PC-3 (cell line): ENCODE data around the gene VMO1. TPM values are rescaled to one million over a fixed set of nuclear protein-coding genes. Genes with fewer than 3 reads are reported as not detected.
"Not testable (repeated sequence)": the region's sequence is repeated elsewhere in the genome, so short reads cannot be mapped to it uniquely, and the experiment has no call there.

Source experiments
- ATAC-seq: fragments of 200-7000 bp; cut with Tn5 transposase; 2 replicates; pipeline ENCODE4 v1.9.1; 2020; ENCODE audit warnings: mild to moderate bottlenecking, moderate library complexity
- BruUV-seq: library from RNA; stranded (reverse); fragments of 400-500 nt; replicated peaks from 2 replicates; lab custom pipeline; 2021; lab: Mats Ljungman, UMichigan
- CTCF ChIA-PET: fragments of 300-600 bp; sonication (Branson Sonifier 250); formaldehyde crosslinking; loops from one replicate; lab custom pipeline; 2022; ENCODE audit warnings: antibody characterized with exemption; lab: Charles Lee
- POLR2A ChIA-PET: fragments of 300-600 bp; sonication (Branson Sonifier 250); formaldehyde crosslinking; loops from one replicate; lab custom pipeline; 2022; ENCODE audit warnings: antibody characterized with exemption; ENCODE audit not compliant: unreplicated experiment; lab: Charles Lee
- DNase-seq: peaks from one replicate; pipeline ENCODE4 v3.0.0-alpha.2; 2015
- H2AFZ ChIP-seq: fragments of 300-600 bp; sonication (generic); 2 replicates; pipeline ENCODE4 v1.6.0; 2016; ENCODE audit warnings: antibody characterized with exemption, low read length
- H3F3A ChIP-seq: fragments of 300-600 bp; sonication (generic); one replicate; pipeline ENCODE4 v1.6.0; 2017; ENCODE audit warnings: antibody characterized with exemption, low read length, control low read depth, mild to moderate bottlenecking; ENCODE audit not compliant: unreplicated experiment
- H3K27ac ChIP-seq: fragments of 300-600 bp; sonication (generic); 2 replicates; pipeline ENCODE4 v1.5.1; 2016; ENCODE audit warnings: mild to moderate bottlenecking, low read length
- H3K27me3 ChIP-seq: fragments of 300-600 bp; sonication (generic); 2 replicates; pipeline ENCODE4 v1.6.1; 2016; ENCODE audit warnings: low read length, mixed read lengths
- H3K36me3 ChIP-seq: fragments of 300-600 bp; sonication (generic); 2 replicates; pipeline ENCODE4 v1.6.1; 2016; ENCODE audit warnings: low read depth, mixed run types, low read length, mixed read lengths
- H3K4me1 ChIP-seq: fragments of 300-600 bp; sonication (generic); 2 replicates; pipeline ENCODE4 v1.5.1; 2016; ENCODE audit warnings: low read length; ENCODE audit not compliant: insufficient read depth
- H3K4me2 ChIP-seq: fragments of 300-600 bp; sonication (generic); 2 replicates; pipeline ENCODE4 v1.6.0; 2016; ENCODE audit warnings: low read length
- H3K4me3 ChIP-seq: fragments of 300-600 bp; sonication (generic); 2 replicates; pipeline ENCODE4 v1.5.1; 2016; ENCODE audit warnings: mild to moderate bottlenecking, low read length, mixed read lengths
- H3K79me2 ChIP-seq: fragments of 300-600 bp; sonication (generic); 2 replicates; pipeline ENCODE4 v1.6.1; 2017; ENCODE audit warnings: low read length, mixed read lengths
- H3K9ac ChIP-seq: fragments of 300-600 bp; sonication (generic); 2 replicates; pipeline ENCODE4 v1.6.0; 2016; ENCODE audit warnings: mild to moderate bottlenecking, low read length
- H3K9me2 ChIP-seq: fragments of 300-600 bp; sonication (generic); replicated peaks from 2 replicates; pipeline ENCODE4 v1.6.1; 2016; ENCODE audit warnings: mixed run types, low read length, mixed read lengths
- H3K9me3 ChIP-seq: fragments of 300-600 bp; sonication (generic); 2 replicates; pipeline ENCODE4 v1.6.1; 2016; ENCODE audit warnings: low read length, mixed read lengths
- H4K20me1 ChIP-seq: fragments of 300-600 bp; sonication (generic); 2 replicates; pipeline ENCODE4 v1.6.1; 2016; ENCODE audit warnings: low read length, mixed read lengths
- EZH2 ChIP-seq: fragments of 300-600 bp; sonication (generic); IDR thresholded peaks from one replicate; pipeline ENCODE4 v1.6.1; 2017; ENCODE audit warnings: antibody characterized with exemption, mild to moderate bottlenecking, low read length; ENCODE audit not compliant: unreplicated experiment
- EZH2phosphoT487 ChIP-seq: fragments of 300-600 bp; sonication (generic); IDR thresholded peaks from 2 replicates; pipeline ENCODE4 v1.6.1; 2018; ENCODE audit warnings: mild to moderate bottlenecking, antibody characterized with exemption, low read length, borderline replicate concordance
- intact Hi-C: fragments of 100-400 bp; cut with micrococcal nuclease; formaldehyde crosslinking; loops from 2 replicates; pipeline ENCODE4 v1.9.0; 2023
- total RNA-seq: library from RNA; depleted of rRNA; stranded (reverse); fragments of >200 nt; gene quantifications from 2 replicates; pipeline ENCODE4 v1.2.3, GENCODE V29; 2014
- TF ChIP-seq, protein P1 (sequence below): fragments of 300-600 bp; sonication (generic); conservative IDR thresholded peaks from 2 replicates; pipeline ENCODE4 v1.5.1; 2017; ENCODE audit warnings: antibody characterized with exemption, low read depth, mild to moderate bottlenecking, low read length

VMO1 gene
- total RNA-seq, 1 experiment from 2014 or later = 1.2 TPM

DNA sequence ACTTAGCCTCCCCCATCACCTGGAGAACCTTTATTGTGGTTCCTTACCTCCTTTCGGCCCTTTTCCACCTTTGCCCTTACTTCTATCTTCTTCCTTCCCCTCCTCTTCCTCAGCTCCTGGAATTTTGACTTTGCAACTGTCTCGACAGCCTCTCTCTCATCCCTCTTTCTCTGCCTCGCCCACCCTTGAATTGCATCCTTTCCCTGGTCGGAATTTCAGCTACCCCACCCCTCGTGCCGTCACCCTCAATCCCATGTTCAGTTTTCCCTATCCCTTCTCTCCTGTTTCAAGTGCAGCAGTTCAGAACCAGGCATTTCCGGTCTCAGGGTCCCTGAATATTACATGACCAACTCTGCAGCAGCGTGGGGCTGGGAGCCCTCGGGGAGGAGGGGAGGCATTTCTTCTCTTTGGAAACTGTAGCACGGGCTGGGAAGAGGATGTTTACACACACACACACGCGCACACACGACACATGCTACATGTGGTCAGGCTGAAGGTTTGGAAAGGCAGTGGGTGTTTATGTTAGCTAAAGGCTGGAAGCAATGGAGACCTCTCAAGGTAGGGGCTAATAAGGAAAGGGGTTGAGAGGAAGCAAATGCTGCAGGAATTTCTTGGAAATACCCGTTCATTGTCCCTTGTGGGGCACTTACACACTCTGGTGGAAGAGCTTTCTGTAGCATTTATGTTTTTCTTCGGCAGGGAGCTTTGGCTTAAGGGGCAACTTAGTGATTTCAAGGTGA lies 47.9 kb upstream of the VMO1 start:
- peak overlapping the region; percentile 100 for H3K4me2 ChIP-seq

DNA sequence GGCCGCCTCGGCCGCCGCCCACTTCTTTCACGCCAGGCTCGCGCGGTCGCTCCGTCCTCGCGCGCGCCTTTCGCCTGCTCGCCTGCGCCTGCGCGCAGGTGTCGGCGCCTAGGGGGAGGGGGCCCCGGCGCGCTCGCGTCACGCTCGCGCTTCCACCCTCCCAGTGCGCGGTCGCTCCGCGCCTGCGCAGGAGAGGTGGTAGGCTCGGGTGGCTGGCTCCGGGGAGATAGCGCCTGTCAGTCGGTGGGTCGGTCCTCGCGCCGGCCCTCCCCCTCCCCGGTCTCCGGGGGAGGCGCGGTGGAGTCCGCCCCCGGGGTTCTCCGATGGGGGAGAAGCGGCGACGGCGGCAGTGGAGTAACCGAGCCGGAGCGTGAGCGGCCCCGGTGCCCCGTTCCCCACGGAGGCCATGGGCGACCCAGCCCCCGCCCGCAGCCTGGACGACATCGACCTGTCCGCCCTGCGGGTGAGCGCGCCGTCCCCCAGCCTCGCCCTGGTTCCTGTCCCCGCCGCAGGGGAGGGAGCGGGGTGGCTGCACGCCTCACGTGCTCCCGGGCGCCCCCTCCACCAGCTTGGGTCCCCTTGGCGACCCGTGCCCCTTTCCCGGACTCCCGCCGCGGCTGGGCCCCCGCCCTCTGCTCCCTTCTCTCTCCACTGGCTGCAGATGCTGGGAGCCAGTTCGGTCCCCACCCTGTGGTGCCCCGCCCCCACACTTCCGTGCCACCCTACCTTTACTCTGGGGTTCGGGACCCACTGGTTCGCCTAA lies 47.2 kb upstream of the VMO1 start, which contains the start of gene MINK1:
Gene MINK1, plus strand, starts transcription at position 163 of the 763 bp plus-strand sequence. Its CDS starts 244 bp downstream, at position 407.
- Histone ChIP-seq H3F3A (no peaks in the 10 kb centered on the region), H3K27me3 (no peaks in the 10 kb centered on the region), H3K27ac (peak within 1 kb of the TSS; percentile 60), H2AFZ (peak within 1 kb of the TSS; percentile 63; the same call in 1 of the 2 replicates), H3K9ac (peak within 1 kb of the TSS; percentile 93), H3K79me2 (peaks cover 51% of the 10 kb centered on the region), H3K4me2 (peak within 1 kb of the TSS; percentile 100), H4K20me1 (no peaks in the 10 kb centered on the region), H3K9me2 (no peaks in the 10 kb centered on the region), H3K4me1 (peaks cover 24% of the 10 kb centered on the region), H3K4me3 (peak within 1 kb of the TSS; percentile 97), H3K36me3 (peaks cover 6% of the 10 kb centered on the region), H3K9me3 (no peaks in the 10 kb centered on the region)
- no TSS peak for BruUV-seq
- ATAC-seq = peak; percentile 83
- POLR2A ChIA-PET = interaction anchor here (0.6 kb wide), 1 partner anchor 65 kb away, joined by 6 read pairs; no protein-coding TSS in a partner anchor
- peak; percentile 95 for DNase-seq
- no peak for TF ChIP-seq EZH2
- TF ChIP-seq EZH2phosphoT487 = no peak
- TF ChIP-seq, protein P1, sequence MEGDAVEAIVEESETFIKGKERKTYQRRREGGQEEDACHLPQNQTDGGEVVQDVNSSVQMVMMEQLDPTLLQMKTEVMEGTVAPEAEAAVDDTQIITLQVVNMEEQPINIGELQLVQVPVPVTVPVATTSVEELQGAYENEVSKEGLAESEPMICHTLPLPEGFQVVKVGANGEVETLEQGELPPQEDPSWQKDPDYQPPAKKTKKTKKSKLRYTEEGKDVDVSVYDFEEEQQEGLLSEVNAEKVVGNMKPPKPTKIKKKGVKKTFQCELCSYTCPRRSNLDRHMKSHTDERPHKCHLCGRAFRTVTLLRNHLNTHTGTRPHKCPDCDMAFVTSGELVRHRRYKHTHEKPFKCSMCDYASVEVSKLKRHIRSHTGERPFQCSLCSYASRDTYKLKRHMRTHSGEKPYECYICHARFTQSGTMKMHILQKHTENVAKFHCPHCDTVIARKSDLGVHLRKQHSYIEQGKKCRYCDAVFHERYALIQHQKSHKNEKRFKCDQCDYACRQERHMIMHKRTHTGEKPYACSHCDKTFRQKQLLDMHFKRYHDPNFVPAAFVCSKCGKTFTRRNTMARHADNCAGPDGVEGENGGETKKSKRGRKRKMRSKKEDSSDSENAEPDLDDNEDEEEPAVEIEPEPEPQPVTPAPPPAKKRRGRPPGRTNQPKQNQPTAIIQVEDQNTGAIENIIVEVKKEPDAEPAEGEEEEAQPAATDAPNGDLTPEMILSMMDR = no peak
- intact Hi-C loops = loop anchor here (1.0 to 10.0 kb wide), 2 partner anchors 26 to 51 kb away; partner anchors contain the start of gene PLD2
- CTCF ChIA-PET = no interaction called here

More for the DNA sequence above, 47.9 kb upstream of the VMO1 start:
- Histone ChIP-seq H3K27ac (peak overlapping the region; percentile 60), H3K4me1 (peaks cover 25% of the 10 kb centered on the region), H3K36me3 (peaks cover 6% of the 10 kb centered on the region), H3K9me2 (no peaks in the 10 kb centered on the region), H3K9ac (peak overlapping the region; percentile 93), H2AFZ (peak overlapping the region; percentile 63; the same call in 1 of the 2 replicates), H3F3A (no peaks in the 10 kb centered on the region), H3K27me3 (no peaks in the 10 kb centered on the region), H3K79me2 (peaks cover 59% of the 10 kb centered on the region), H4K20me1 (no peaks in the 10 kb centered on the region), H3K4me3 (peak overlapping the region; percentile 97), H3K9me3 (no peaks in the 10 kb centered on the region)
- TF ChIP-seq EZH2phosphoT487 = no peak
- TF ChIP-seq, protein P1 = no peak
- TF ChIP-seq EZH2 = no peak
- POLR2A ChIA-PET = interaction anchor here (0.6 kb wide), 1 partner anchor 114 kb away, joined by 4 read pairs; the partner anchor contains the start of gene PFN1
- CTCF ChIA-PET = no interaction called here
- TSS peak; percentile 49 for BruUV-seq
- intact Hi-C loops = loop anchor here (1.0 to 10.0 kb wide), 2 partner anchors 27 to 51 kb away; partner anchors contain the start of gene PLD2
- peak; percentile 6; the same call in 1 of the 2 replicates for ATAC-seq
- DNase-seq = peak; percentile 10

GRCh38 chr17:4832829-4833177 lies 46.6 kb upstream of the VMO1 start:
- Histone ChIP-seq H3K9ac (peak overlapping the region; percentile 93), H3K4me2 (peak overlapping the region; percentile 58), H3K4me1 (peaks cover 24% of the 10 kb centered on the region), H3K4me3 (peak overlapping the region; percentile 42; the same call in 1 of the 2 replicates), H3K27ac (peak overlapping the region; percentile 60), H2AFZ (0 out of 2 replicates have a peak overlapping the region, but pooled peaks have one; percentile 32), H3K79me2 (peaks cover 46% of the 10 kb centered on the region)
- BruUV-seq, H3K9me2 ChIP-seq, H3K36me3 ChIP-seq, DNase-seq, H4K20me1 ChIP-seq, H3K27me3 ChIP-seq, H3F3A ChIP-seq, H3K9me3 ChIP-seq, CTCF ChIA-PET: not testable (repeated sequence)
- POLR2A ChIA-PET = interaction anchor here (0.6 kb wide), 1 partner anchor 65 kb away, joined by 6 read pairs; no protein-coding TSS in a partner anchor
- intact Hi-C loops = loop anchor here (1.0 to 10.0 kb wide), 2 partner anchors 26 to 52 kb away; partner anchors contain the start of gene PLD2
- peak; percentile 21 for ATAC-seq
